ENCODE results near the gene GNPAT.
"Not testable (repeated sequence)": the region's sequence is repeated elsewhere in the genome, so short reads cannot be mapped to it uniquely, and the experiment has no call there.

Gene GNPAT

GRCh38 chr1:231240883-231241735 lies at the start of gene GNPAT:
TSS of gene GNPAT (plus strand) at chr1:231241212. CDS start at chr1:231241379, 167 bp downstream.
- DNase-seq = peak; percentile 82

DNA sequence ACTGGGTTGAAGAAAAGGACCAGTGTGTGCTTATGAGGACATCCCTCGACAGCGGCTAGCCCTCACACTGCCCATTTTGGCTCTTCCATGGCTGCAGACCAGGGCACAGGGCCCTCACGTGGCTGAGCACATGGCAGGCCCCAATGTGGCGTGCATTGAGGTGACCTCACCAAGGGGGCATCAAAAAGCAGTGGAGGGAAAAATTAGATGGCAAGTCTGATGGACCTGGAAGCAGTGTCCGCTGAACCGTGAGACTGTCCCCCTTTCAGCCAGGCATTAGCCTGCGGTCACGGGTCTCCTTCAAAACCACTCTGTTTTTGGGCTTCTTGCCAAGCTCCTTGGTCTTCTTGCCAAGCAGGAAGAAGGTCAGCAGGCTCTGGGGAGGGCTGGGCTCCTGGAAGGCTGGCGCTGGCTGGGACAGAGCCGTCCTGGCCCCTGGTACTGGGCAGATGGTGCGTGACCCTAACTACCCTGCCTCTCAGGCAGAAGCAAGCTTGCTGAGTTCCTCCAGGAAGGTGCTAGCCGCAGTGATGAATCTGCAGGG lies 48.3 kb upstream of the GNPAT start:
- DNase-seq = peak; percentile 80

- DNase-seq = no peak
These were observed 47.2 kb upstream of the GNPAT start for GRCh38 chr1:231193710-231194340.

- DNase-seq = no peak
These were observed 46.6 kb upstream of the GNPAT start for GRCh38 chr1:231194476-231194842.

DNA sequence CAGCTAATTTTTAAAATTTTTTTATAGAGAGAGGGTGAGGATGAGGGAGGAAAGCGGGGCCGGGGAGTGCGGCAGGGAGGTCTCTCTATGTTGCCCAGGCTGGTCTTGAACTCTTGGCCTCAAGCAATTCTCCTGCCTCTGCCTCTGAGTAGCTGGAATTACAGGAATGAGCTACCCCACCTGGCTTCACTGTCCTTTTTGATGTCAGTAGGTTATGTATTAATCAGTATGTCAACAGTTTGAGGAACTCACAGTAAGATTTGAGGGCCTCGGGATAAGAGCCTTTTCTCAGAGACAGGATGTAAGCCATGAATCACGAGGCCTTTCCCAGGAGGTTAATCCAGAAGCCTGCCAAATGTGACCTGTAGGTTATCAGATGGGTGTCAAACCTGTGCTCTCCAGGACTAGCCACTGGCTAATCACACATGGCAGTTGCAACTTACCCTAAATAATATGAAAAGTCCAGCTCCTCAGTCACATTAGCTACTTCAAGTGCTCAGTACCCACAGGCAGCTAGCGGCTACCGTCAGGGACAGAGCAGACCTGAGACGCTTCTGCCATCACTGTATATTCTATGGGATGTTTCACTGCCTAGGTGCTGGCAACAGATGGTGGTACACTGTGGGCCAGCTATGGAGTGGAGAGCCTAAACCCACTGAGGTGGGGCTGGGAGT lies 46.0 kb upstream of the GNPAT start:
- no peak for DNase-seq

- DNase-seq = no peak
These were observed 44.7 kb upstream of the GNPAT start for GRCh38 chr1:231196307-231196706.

- no peak for DNase-seq
These were observed 44.3 kb upstream of the GNPAT start for GRCh38 chr1:231196728-231197127.

GRCh38 chr1:231199868-231200267 lies 41.1 kb upstream of the GNPAT start:
- no peak for DNase-seq

- no peak for DNase-seq
These were observed 40.5 kb upstream of the GNPAT start for GRCh38 chr1:231200388-231201031.

DNA sequence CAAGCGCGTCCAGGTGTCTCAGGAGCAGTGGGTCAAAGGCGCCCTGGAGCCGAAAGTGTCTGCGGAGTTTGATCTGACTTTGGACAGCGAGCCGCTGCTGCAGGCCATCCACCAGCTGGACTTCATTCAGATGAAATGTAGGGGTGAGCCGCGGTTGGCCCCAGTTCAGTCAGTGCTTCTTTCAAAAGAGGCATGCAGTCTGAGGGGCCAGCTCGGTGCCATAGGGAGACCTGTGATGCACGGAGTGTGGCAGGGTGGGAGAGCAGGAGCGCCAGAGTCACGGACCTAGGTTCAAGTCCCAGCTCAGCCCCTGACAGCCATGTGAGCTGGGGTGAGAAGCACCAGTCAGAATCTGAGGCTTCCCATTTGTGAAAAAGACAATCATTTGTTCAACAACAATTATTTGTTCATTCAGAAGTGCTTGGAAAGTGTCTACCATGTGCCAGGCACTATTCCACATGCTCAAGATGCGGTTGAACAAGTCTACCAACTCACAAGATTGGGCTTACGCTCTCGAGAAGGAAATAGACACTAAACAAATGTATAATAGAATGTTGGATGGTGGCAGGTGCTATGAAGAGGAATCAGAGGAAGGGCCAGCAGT lies 39.5 kb upstream of the GNPAT start:
- no peak for DNase-seq

- DNase-seq = no peak
These were observed 38.9 kb upstream of the GNPAT start for GRCh38 chr1:231201979-231202633.

GRCh38 chr1:231203259-231204057 lies 37.6 kb upstream of the GNPAT start:
- no peak for DNase-seq

DNA sequence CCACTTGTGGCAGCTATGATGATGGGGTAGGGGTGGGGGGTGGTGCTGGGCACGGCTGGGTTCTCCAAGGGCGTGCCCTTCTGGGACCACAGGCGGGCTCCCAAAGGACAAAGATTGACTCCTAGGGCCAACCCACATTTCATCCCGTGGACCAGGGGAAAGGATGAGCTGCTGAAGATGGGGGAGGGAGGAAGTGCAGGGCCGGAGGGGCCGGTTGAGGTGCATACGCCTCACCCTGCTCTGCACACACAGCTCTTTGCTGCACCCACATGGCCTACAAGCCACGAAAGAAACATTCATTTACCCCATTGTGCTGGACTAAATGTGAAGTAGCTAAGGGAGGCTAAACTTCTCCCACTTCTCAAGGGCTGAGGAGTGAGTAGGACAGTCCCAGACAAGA lies 34.2 kb upstream of the GNPAT start:
- DNase-seq = no peak

- no peak for DNase-seq
These were observed 33.6 kb upstream of the GNPAT start for GRCh38 chr1:231207437-231207836.

- no peak for DNase-seq
These were observed 32.0 kb upstream of the GNPAT start for GRCh38 chr1:231208980-231209379.

- no peak for DNase-seq
These were observed 31.5 kb upstream of the GNPAT start for GRCh38 chr1:231209531-231209930.

- DNase-seq = no peak
These were observed 30.9 kb upstream of the GNPAT start for GRCh38 chr1:231210126-231210525.

GRCh38 chr1:231211005-231211857 lies 29.8 kb upstream of the GNPAT start:
- peak; percentile 87 for DNase-seq

DNA sequence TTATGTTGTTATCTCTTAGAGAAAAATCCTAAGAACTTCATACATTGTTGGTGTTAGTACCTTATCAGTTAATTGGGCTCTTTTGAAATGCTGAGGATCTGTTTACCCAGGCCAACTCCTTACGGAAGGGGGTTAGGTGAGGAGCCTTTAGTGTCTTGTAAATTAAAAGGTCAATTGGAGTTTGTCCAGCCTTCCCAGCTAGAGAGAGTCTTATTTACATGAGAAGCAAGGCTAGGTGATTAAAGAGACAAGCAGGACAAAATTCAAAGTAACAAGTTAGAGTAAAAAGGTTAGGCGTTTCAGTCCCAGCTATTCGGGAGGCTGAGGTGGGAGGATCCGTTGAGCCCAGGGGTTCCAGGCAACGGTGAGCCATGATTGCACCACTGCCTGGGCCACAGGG lies 28.7 kb upstream of the GNPAT start:
- not testable (repeated sequence) for DNase-seq

Measured in NCI-H1092 (cell line).